Smooth muscle cell (in vitro differentiated cells): ENCODE results near the gene NAPEPLD. TPM values are rescaled to one million over a fixed set of nuclear protein-coding genes. Genes with fewer than 3 reads are reported as not detected.

ENCODE experiments used
- DNase-seq: peaks from one replicate; lab custom pipeline; 2025; ENCODE audit not compliant: unreplicated experiment; lab: John Stamatoyannopoulos, UW
- H2AFZ ChIP-seq: fragments of 200-600 bp; sonication (generic); 2 replicates; pipeline ENCODE4 v1.6.0; 2016; ENCODE audit warnings: antibody characterized with exemption, low read depth, mild to moderate bottlenecking
- H3F3A ChIP-seq: fragments of 200-600 bp; sonication (generic); 2 replicates; pipeline ENCODE4 v1.6.0; 2017; ENCODE audit warnings: antibody characterized with exemption, low read depth
- H3K27ac ChIP-seq: fragments of 200-600 bp; sonication (generic); 2 replicates; pipeline ENCODE4 v1.5.1; 2016; ENCODE audit warnings: low read depth, mild to moderate bottlenecking
- H3K27me3 ChIP-seq: fragments of 200-600 bp; sonication (generic); 2 replicates; pipeline ENCODE4 v1.6.1; 2016; ENCODE audit warnings: low read depth, mild to moderate bottlenecking
- H3K36me3 ChIP-seq: fragments of 200-600 bp; sonication (generic); 2 replicates; pipeline ENCODE4 v1.5.1; 2016; ENCODE audit warnings: low read depth
- H3K4me1 ChIP-seq: fragments of 200-600 bp; sonication (generic); 2 replicates; pipeline ENCODE4 v1.5.1; 2016; ENCODE audit warnings: low read depth
- H3K4me2 ChIP-seq: fragments of 200-600 bp; sonication (generic); 2 replicates; pipeline ENCODE4 v1.6.0; 2016; ENCODE audit warnings: mild to moderate bottlenecking
- H3K4me3 ChIP-seq: fragments of 200-600 bp; sonication (generic); 2 replicates; pipeline ENCODE4 v1.5.1; 2016; ENCODE audit warnings: mild to moderate bottlenecking
- H3K79me2 ChIP-seq: fragments of 200-600 bp; sonication (generic); 2 replicates; pipeline ENCODE4 v1.6.0; 2016; ENCODE audit warnings: low read depth, mild to moderate bottlenecking
- H3K9ac ChIP-seq: fragments of 200-600 bp; sonication (generic); 2 replicates; pipeline ENCODE4 v1.6.0; 2016; ENCODE audit warnings: low read depth
- H3K9me3 ChIP-seq: fragments of 200-600 bp; sonication (generic); replicated peaks from 2 replicates; pipeline ENCODE4 v1.5.1; 2016; ENCODE audit warnings: low read depth
- H4K20me1 ChIP-seq: fragments of 200-600 bp; sonication (generic); 2 replicates; pipeline ENCODE4 v1.6.0; 2016; ENCODE audit warnings: low read depth
- CTCF ChIP-seq: fragments of 200-600 bp; sonication (generic); IDR thresholded peaks from 2 replicates; pipeline ENCODE4 v1.5.1; 2017; ENCODE audit warnings: borderline replicate concordance, mild to moderate bottlenecking, antibody characterized with exemption; ENCODE audit not compliant: insufficient read depth, poor library complexity, severe bottlenecking
- WGBS: methylation state at CpG from one replicate; pipeline ENCODE4 v1.1.7; 2016; ENCODE audit warnings: low lambda C conversion rate; 5-methylcytosine and 5-hydroxymethylcytosine counted together
- polyA plus RNA-seq: library from polyadenylated mRNA; unstranded; fragments of >200 nt; fragmentation: Nextera tagmentation; extraction: Ambion mirVana; gene quantifications from 2 replicates; pipeline ENCODE4 v1.2.1, GENCODE V29; 2016
- total RNA-seq: library from RNA; depleted of rRNA; stranded (reverse); fragments of >200 nt; gene quantifications from 2 replicates; pipeline ENCODE4 v1.2.3, GENCODE V29; 2014

The NAPEPLD gene
- total and polyA plus RNA-seq, 2 experiments from 2014 or later: 4.1 to 6.2 TPM

GRCh38 chr7:103068414-103069403 is 80.2 kb downstream of the NAPEPLD start:
- no peaks in the 10 kb centered on the region for H4K20me1 ChIP-seq
- peaks cover 3% of the 10 kb centered on the region for H3K4me1 ChIP-seq
- no peak overlapping the region for H3K9ac ChIP-seq
- H2AFZ ChIP-seq: no peak overlapping the region
- H3K4me3 ChIP-seq: no peak overlapping the region
- WGBS: 94% methylated on average over 23 of the region's 23 CpGs
- no peaks in the 10 kb centered on the region for H3K79me2 ChIP-seq
- no peak overlapping the region for H3K27ac ChIP-seq
- DNase-seq: no peak
- no peak overlapping the region for H3K4me2 ChIP-seq
- H3K27me3 ChIP-seq: no peaks in the 10 kb centered on the region
- no peaks in the 10 kb centered on the region for H3K9me3 ChIP-seq
- no peak for TF ChIP-seq CTCF
- no peaks in the 10 kb centered on the region for H3K36me3 ChIP-seq
- H3F3A ChIP-seq: no peaks in the 10 kb centered on the region

DNA sequence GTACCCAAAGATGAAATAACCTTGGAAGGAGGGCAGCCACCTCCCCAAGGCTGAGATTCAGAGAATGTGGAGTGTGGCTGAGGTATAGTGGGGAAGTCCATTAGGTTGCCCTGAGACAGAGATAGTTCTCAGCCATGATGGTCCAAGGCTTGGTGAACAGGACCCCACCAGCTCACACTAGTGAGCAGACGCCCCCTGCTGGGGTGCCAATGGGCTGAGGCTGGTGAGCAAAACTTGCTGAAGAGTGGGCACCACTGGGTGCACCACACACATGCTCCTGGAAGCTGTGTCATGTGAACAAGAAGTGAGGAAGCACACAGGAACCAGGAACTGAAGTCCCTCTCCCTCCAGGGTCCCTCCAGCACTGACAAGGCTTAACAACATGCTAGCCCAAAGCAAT is 83.2 kb downstream of the NAPEPLD start:
- TF ChIP-seq CTCF: peak; percentile 47
- no peak overlapping the region for H2AFZ ChIP-seq

GRCh38 chr7:103063895-103064294 is 85.0 kb downstream of the NAPEPLD start:
- H3K9ac ChIP-seq: no peak overlapping the region
- no peak for TF ChIP-seq CTCF
- no peak overlapping the region for H3K4me3 ChIP-seq
- no peaks in the 10 kb centered on the region for H4K20me1 ChIP-seq
- H3K79me2 ChIP-seq: no peaks in the 10 kb centered on the region
- no peaks in the 10 kb centered on the region for H3F3A ChIP-seq
- H3K27me3 ChIP-seq: no peaks in the 10 kb centered on the region
- H3K4me2 ChIP-seq: no peak overlapping the region
- WGBS: 92% methylated on average over 3 of the region's 3 CpGs
- H3K27ac ChIP-seq: no peak overlapping the region
- H3K9me3 ChIP-seq: no peaks in the 10 kb centered on the region
- no peak overlapping the region for H2AFZ ChIP-seq
- no peak for DNase-seq
- H3K36me3 ChIP-seq: no peaks in the 10 kb centered on the region
- no peaks in the 10 kb centered on the region for H3K4me1 ChIP-seq

More for the DNA sequence above, 83.2 kb downstream of the NAPEPLD start:
- Histone ChIP-seq H3K9ac (no peak overlapping the region), H3K4me2 (no peak overlapping the region), H4K20me1 (no peaks in the 10 kb centered on the region), H3K9me3 (no peaks in the 10 kb centered on the region), H3K27me3 (no peaks in the 10 kb centered on the region), H3F3A (no peaks in the 10 kb centered on the region), H3K4me1 (no peaks in the 10 kb centered on the region), H3K27ac (no peak overlapping the region), H3K79me2 (no peaks in the 10 kb centered on the region), H3K4me3 (no peak overlapping the region), H3K36me3 (no peaks in the 10 kb centered on the region)
- no peak for DNase-seq
- WGBS: 8% methylated on average over 1 of the region's 1 CpG

GRCh38 chr7:103059471-103059870 is 89.4 kb downstream of the NAPEPLD start:
- Histone ChIP-seq H3K36me3 (no peaks in the 10 kb centered on the region), H3K4me3 (no peak overlapping the region), H2AFZ (no peak overlapping the region), H3K79me2 (no peaks in the 10 kb centered on the region), H4K20me1 (no peaks in the 10 kb centered on the region), H3K27ac (no peak overlapping the region), H3K27me3 (no peaks in the 10 kb centered on the region), H3K9ac (no peak overlapping the region), H3F3A (no peaks in the 10 kb centered on the region), H3K9me3 (no peaks in the 10 kb centered on the region), H3K4me2 (no peak overlapping the region), H3K4me1 (no peaks in the 10 kb centered on the region)
- WGBS: 90% methylated on average over 2 of the region's 2 CpGs
- no peak for DNase-seq
- TF ChIP-seq CTCF: no peak
